Hematopoietic multipotent progenitor cell treated with erythropoietin and hydrocortisone succinate and interleukin-3 and kit ligand, for 4 days (in vitro differentiated cells): ENCODE measurements around the gene ADAMTS2.
"Not testable (repeated sequence)": the region's sequence is repeated elsewhere in the genome, so short reads cannot be mapped to it uniquely, and the experiment has no call there.

ENCODE experiments used
- DNase-seq: peaks from one replicate; pipeline ENCODE4 v3.0.0-alpha.2; 2015

Gene ADAMTS2

GRCh38 chr5:179120951-179121666 is 224.2 kb downstream of the ADAMTS2 start:
- no peak for DNase-seq

DNA sequence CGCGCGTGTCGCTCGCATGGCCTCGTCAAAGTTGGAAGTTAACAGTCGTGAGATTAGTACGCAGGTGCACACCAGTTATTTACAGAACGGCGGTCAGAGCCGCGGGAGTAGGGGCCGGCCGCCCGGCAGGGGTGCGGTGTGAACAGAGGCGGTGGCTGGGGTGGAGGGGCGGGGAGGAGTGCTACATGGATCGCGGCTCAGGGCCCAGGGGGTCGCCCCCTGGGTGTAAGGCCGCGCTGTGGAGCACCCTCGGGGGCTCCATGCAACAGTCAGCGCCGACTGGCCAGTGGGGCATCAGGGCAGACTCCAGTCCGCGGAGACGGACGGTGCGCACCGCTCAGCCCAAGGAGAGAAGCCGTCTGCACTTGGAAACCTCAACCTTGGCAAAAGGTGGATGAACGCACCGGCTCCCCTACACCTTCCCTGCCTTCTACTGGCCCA is 224.8 kb downstream of the ADAMTS2 start:
- DNase-seq, result no peak

GRCh38 chr5:179119415-179120170 is 225.7 kb downstream of the ADAMTS2 start:
- no peak for DNase-seq

DNA sequence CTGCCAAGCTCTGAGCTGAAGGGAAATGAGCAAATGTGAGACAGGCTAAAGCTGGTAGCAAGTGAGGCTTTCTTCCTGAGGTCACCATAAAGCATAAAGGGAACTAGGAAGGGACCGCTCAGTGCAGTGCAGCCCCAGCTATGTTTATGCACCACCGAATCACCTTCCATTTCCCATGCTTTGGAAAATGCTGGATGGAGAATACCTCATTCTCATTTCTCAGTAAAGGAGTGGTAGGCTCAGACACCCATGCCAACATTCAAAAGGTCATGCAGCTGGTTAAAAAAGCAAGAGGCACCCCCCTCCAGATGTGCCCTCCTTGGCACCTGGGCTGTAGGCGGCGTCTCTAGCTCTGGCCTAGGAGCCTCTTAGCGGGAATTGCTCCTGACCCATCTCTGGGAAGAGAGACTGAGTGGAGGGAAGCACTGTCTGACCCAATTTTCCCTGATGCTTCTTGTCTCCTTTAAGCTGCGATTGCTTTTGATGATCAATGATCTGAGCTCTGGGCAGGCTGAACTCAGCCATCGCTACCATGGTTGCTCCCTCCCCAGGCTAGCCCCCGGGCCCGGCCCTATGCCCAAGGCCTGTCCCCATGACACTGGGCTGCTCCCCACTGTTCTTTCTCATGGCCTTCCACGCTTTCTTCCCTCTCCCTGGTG is 226.4 kb downstream of the ADAMTS2 start:
- DNase-seq, result no peak

DNA sequence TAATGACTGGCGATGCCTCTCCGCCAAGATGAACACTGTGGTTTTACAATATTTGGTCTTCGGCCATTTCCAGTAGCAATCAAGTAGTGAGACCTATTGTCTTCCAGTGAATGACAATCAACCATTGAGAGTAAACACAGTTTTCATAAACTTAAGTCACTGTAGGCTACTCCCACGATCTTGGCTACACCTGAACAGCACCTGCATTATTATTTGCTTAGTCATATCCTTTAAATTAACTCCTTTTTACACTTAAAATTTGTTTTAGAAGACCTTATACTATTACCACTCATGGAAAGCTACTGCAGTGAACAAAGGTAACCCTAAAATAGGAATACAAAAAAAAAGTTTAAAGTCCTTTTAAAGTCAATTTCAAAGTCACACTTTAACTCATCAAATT is 226.9 kb downstream of the ADAMTS2 start:
- DNase-seq, result no peak

- DNase-seq, result no peak
These were observed 229.3 kb downstream of the ADAMTS2 start for GRCh38 chr5:179115845-179116524.

DNA sequence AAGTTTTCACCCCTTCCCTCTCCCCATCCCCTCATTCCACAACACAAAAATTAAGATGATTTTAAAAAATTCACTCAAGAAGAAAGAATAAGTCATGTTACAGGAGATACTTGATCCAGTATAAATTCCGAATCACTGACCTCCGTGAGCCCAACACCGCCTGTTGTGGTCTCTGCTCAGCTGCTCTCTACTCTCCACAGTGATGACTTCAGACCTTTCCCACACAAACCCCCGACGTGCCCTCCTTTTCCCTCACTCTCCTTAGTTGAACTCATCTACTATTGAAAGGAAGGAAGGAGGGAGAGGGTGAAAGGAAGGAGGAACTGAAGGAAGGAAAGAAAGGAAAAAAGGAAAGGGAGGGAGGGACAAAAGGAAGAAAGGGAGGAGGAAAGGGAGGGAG is 230.0 kb downstream of the ADAMTS2 start:
- no peak for DNase-seq

DNA sequence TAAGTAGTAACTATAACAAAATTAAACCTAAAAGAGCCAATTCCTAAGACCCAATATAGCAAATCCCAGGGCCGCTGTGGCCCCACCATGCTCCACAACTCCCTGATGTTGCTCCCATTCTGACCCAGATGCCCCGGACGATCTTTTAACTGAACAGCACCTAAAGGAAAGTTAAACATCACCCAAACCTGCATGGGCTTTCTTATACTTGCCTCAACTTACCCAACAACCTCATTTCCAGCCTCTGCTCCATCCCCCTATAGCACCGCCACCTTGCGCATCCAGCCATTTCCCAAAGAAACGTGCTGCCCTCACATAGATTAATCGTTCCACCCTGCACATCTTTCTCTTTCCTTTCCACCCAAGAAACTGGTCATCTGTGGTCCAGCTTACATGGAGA is 230.5 kb downstream of the ADAMTS2 start:
- no peak for DNase-seq

DNA sequence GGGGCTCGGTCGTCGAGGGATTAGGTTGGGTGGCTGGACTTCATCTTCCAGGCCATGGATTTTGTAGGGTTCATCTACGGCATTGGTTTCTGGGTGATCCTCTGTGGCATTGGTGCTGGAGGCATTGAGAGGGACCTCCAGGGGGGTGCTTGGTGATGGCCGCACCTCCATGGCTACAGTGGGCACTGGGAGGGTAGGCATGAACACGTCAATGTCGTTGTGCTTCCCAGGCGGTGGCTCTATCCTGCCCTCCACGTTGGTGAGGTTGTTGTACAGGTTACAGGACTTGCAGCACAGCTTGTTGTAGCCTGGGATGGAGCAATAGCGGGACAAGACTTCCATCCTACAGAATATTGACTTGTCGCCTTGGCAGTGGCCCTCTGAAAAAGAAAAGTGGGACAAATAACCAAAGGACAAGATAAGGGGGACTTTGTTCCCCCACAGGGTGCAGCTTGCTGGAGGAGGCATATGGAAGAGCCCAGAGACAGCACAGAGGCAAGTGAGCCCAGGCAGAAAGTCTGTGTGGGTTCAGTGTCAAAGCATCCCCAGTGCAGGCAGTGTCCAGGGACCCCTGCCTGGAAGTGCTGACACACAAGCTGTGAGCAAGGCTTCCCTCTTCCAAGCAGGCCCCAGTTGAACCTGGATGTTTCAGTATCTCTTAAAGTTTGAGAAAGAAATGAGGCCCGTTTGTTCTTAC is 231.2 kb downstream of the ADAMTS2 start:
- DNase-seq, result no peak

- DNase-seq, result no peak
These were observed 232.1 kb downstream of the ADAMTS2 start for GRCh38 chr5:179113143-179113530.

- no peak for DNase-seq
These were observed 232.7 kb downstream of the ADAMTS2 start for GRCh38 chr5:179112469-179113142.

GRCh38 chr5:179111267-179112207 is 233.7 kb downstream of the ADAMTS2 start:
- DNase-seq, result no peak

GRCh38 chr5:179110528-179110927 is 234.7 kb downstream of the ADAMTS2 start:
- no peak for DNase-seq

DNA sequence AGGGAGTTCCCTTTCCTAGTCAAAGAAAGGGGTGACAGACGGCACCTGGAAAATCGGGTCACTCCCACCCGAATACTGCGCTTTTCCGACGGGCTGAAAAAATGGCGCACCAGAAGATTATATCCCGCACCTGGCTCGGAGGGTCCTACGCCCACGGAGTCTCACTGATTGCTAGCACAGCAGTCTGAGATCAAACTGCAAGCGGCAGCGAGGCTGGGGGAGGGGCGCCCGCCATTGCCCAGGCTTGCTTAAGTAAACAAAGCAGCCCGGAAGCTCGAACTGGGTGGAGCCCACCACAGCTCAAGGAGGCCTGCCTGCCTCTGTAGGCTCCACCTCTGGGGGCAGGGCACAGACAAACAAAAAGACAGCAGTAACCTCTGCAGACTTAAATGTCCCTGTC is 244.0 kb downstream of the ADAMTS2 start:
- not testable (repeated sequence) for DNase-seq

DNA sequence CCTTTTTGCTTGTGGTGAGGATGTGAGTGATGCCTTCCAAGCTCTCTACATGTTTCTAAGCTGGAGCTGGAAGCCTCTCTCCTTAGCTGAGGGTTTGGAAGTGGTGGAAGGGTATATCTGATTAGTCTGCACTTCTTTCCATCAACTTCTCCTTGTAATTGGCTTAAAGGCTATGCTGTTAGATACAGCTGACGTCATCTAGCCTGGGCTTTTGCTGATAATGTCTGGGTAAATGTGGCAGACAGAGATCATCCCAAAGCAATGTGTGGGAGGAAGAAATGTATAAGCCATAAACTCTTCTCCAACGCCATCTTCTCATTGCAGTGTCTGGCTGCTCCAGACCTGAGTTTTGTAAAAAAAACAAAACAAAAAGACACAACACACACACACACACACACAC is 255.8 kb downstream of the ADAMTS2 start:
- DNase-seq, result no peak

DNA sequence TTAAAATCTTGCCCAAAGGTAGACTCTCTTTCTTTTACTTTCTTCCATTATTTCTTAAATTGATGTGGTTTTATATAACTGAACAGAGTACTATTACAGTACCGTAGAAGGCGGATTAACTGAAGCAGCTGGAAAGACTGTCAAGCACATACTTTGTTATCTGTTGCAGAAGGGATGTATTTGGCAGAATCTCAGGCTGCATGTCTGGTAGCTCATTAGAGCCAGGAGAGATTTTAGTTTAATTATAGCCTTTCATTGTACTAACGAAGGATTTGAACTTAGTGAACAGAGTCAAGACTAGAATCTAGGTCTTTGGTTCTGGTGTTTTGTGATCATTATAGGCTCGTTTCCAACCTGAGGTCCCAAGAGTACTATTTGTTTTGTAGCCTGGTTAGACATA is 264.5 kb downstream of the ADAMTS2 start:
- no peak for DNase-seq

DNA sequence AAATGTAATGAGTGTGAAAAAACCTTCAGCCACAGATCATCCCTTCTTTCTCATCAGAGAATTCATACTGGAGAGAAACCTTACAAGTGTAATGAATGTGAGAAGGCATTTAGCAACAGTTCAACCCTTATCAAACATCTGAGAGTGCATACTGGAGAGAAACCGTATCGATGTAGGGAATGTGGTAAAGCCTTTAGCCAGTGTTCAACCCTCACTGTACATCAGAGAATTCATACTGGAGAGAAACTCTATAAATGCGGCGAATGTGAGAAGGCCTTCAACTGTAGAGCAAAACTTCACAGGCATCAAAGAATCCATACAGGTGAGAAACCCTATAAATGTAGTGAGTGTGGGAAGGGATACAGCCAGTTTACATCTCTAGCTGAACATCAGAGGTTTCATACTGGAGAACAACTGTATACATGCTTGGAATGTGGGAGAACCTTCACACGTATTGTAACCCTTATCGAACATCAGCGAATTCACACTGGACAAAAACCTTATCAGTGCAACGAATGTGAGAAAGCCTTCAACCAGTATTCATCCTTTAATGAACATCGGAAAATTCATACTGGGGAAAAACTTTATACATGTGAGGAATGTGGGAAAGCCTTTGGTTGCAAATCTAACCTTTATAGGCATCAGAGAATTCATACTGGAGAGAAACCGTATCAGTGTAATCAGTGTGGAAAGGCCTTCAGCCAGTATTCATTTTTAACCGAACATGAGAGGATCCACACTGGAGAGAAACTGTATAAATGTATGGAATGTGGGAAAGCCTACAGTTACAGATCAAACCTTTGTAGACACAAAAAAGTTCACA is 265.9 kb downstream of the ADAMTS2 start:
- no peak for DNase-seq

GRCh38 chr5:179065703-179066102 is 279.6 kb downstream of the ADAMTS2 start:
- no peak for DNase-seq

DNA sequence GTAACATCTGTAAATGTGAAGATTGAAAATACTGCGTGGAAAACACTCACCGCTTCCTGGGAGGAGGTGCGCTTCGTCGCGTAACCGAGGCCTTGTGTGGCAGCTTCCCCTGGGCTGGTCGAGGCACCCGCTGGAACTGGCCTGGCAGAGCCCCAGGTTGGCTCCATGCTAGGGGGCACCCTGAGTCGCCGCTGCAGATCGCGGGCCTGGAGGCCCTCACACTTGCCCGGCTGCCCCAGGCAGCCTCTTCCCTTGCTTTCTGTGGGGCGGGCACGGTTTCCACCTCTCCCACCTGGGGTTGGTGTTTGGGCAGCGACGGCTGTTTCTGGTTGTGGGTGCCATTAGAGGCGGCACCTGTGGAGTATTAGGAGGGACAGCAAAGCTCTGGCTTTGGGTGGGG is 284.2 kb downstream of the ADAMTS2 start:
- no peak for DNase-seq
